Measurements from ENCODE around the gene ZNF496.

ZNF496 gene

DNA sequence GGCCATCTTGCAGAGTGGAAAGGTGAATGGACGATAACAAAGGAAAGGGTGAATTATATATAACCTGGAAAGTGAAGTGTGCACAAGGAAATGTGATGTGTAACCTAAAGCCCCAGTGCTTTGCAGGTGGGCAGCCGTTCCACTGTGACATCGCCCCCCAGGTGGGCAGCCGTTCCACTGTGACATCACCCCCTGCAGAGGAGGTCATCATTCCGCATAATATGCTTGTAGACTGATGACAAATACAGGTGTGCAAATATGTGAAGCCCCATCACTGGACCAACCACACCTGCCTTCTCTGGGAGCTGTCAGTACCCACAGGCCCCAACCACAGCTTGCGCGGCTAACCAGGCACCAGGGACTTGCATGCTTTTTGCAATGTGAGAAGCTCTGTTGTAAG, 4.7 kb upstream of the ZNF496 start:
- TF ChIP-seq EZH2 (IDR thresholded peaks at IDR 0.05; ENCODE audit: borderline replicate concordance, low read depth, low read length, severe bottlenecking): no peak
- TF ChIP-seq, protein P1, sequence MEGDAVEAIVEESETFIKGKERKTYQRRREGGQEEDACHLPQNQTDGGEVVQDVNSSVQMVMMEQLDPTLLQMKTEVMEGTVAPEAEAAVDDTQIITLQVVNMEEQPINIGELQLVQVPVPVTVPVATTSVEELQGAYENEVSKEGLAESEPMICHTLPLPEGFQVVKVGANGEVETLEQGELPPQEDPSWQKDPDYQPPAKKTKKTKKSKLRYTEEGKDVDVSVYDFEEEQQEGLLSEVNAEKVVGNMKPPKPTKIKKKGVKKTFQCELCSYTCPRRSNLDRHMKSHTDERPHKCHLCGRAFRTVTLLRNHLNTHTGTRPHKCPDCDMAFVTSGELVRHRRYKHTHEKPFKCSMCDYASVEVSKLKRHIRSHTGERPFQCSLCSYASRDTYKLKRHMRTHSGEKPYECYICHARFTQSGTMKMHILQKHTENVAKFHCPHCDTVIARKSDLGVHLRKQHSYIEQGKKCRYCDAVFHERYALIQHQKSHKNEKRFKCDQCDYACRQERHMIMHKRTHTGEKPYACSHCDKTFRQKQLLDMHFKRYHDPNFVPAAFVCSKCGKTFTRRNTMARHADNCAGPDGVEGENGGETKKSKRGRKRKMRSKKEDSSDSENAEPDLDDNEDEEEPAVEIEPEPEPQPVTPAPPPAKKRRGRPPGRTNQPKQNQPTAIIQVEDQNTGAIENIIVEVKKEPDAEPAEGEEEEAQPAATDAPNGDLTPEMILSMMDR (IDR thresholded peaks at IDR 0.05; ENCODE audit: borderline replicate concordance, extremely low read depth, low read length, poor library complexity, severe bottlenecking): no peak
- H3K4me1 ChIP-seq (ENCODE audit: insufficient read depth, low read length): peaks cover 31% of the 10 kb centered on the region
- no peak for DNase-seq
- peaks cover 25% of the 10 kb centered on the region for H3K79me2 ChIP-seq (ENCODE audit: insufficient read depth, low read length)
- H3K9me3 ChIP-seq (ENCODE audit: insufficient read depth, low read length, severe bottlenecking): no peaks in the 10 kb centered on the region
- H3K27ac ChIP-seq (ENCODE audit: low read length): no peak overlapping the region
- H3K9ac ChIP-seq (ENCODE audit: low read depth, low read length): no peak overlapping the region
- no peak overlapping the region for H2AFZ ChIP-seq (ENCODE audit: low read depth, low read length)
- peaks cover 13% of the 10 kb centered on the region; the same call in 1 of the 2 replicates for H4K20me1 ChIP-seq (ENCODE audit: insufficient read depth, low read length)
- H3K4me2 ChIP-seq (ENCODE audit: insufficient read depth, low read length): no peak overlapping the region
- no peak overlapping the region for H3K4me3 ChIP-seq (ENCODE audit: low read depth in 1 of 2, low read length in 2 of 2)
- no peaks in the 10 kb centered on the region for H3K27me3 ChIP-seq (ENCODE audit: insufficient read depth, low read length, poor library complexity)
- ATAC-seq (ENCODE audit: insufficient read depth, low read depth): no peak
- H3K36me3 ChIP-seq (ENCODE audit: insufficient read depth, low read length): peaks cover 20% of the 10 kb centered on the region

DNA sequence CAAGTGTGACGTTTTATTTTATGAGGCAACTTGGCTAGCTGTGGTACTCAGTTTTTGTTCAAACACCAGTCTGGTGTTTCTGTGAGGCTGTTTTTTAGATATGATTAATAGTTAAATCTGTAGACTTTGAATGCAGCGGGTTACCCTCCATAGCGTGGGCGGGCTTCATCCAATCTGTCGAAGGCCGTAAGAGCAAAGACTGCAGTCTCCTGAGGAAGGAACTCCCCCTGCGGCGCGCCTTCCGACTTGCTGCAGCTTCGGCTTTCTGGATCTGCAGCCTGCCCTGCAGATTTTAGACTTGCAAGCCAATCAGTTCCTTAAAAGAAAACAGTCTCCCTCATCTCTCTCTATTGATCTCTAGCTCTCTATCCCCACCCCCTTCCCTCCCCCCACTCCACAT, 4.2 kb upstream of the ZNF496 start:
- DNase-seq (no peak), ATAC-seq (ENCODE audit: insufficient read depth, low read depth) (no peak)
- Histone ChIP-seq H4K20me1 (ENCODE audit: insufficient read depth, low read length) (peaks cover 13% of the 10 kb centered on the region; the same call in 1 of the 2 replicates), H3K36me3 (ENCODE audit: insufficient read depth, low read length) (peaks cover 20% of the 10 kb centered on the region), H3K79me2 (ENCODE audit: insufficient read depth, low read length) (peaks cover 30% of the 10 kb centered on the region), H3K4me2 (ENCODE audit: insufficient read depth, low read length) (no peak overlapping the region), H3K27ac (ENCODE audit: low read length) (no peak overlapping the region), H3K9me3 (ENCODE audit: insufficient read depth, low read length, severe bottlenecking) (no peaks in the 10 kb centered on the region), H3K4me1 (ENCODE audit: insufficient read depth, low read length) (peaks cover 31% of the 10 kb centered on the region), H3K9ac (ENCODE audit: low read depth, low read length) (no peak overlapping the region), H2AFZ (ENCODE audit: low read depth, low read length) (no peak overlapping the region), H3K27me3 (ENCODE audit: insufficient read depth, low read length, poor library complexity) (no peaks in the 10 kb centered on the region), H3K4me3 (ENCODE audit: low read depth in 1 of 2, low read length in 2 of 2) (no peak overlapping the region)
- TF ChIP-seq, protein P1 (IDR thresholded peaks at IDR 0.05; ENCODE audit: borderline replicate concordance, extremely low read depth, low read length, poor library complexity, severe bottlenecking): no peak
- TF ChIP-seq EZH2 (IDR thresholded peaks at IDR 0.05; ENCODE audit: borderline replicate concordance, low read depth, low read length, severe bottlenecking): no peak

- Histone ChIP-seq H3K79me2 (ENCODE audit: insufficient read depth, low read length) (peaks cover 43% of the 10 kb centered on the region), H3K27ac (ENCODE audit: low read length) (no peak overlapping the region; the same call in 1 of the 2 replicates), H3K36me3 (ENCODE audit: insufficient read depth, low read length) (peaks cover 21% of the 10 kb centered on the region)
These were observed 2.9 kb upstream of the ZNF496 start for GRCh38 chr1:247334378-247335133.

More at GRCh38 chr1:247334378-247335133, 2.9 kb upstream of the ZNF496 start:
- H3K9ac ChIP-seq (ENCODE audit: low read depth, low read length): no peak overlapping the region
- H3K27me3 ChIP-seq (ENCODE audit: insufficient read depth, low read length, poor library complexity): no peaks in the 10 kb centered on the region
- H3K9me3 ChIP-seq (ENCODE audit: insufficient read depth, low read length, severe bottlenecking): no peaks in the 10 kb centered on the region
- H3K4me1 ChIP-seq (ENCODE audit: insufficient read depth, low read length): peaks cover 44% of the 10 kb centered on the region
- H2AFZ ChIP-seq (ENCODE audit: low read depth, low read length): no peak overlapping the region
- TF ChIP-seq, protein P1 (IDR thresholded peaks at IDR 0.05; ENCODE audit: borderline replicate concordance, extremely low read depth, low read length, poor library complexity, severe bottlenecking): no peak
- TF ChIP-seq EZH2 (IDR thresholded peaks at IDR 0.05; ENCODE audit: borderline replicate concordance, low read depth, low read length, severe bottlenecking): no peak
- DNase-seq (no peak), ATAC-seq (ENCODE audit: insufficient read depth, low read depth) (no peak)
- H3K4me2 ChIP-seq (ENCODE audit: insufficient read depth, low read length): peak overlapping the region; percentile 97; the same call in 1 of the 2 replicates
- peaks cover 25% of the 10 kb centered on the region for H4K20me1 ChIP-seq (ENCODE audit: insufficient read depth, low read length)
- no peak overlapping the region for H3K4me3 ChIP-seq (ENCODE audit: low read depth in 1 of 2, low read length in 2 of 2)
